Dendritic cell treated with granulocyte-macrophage colony-stimulating factor and Interleukin-4, amounts not matched to agents 40 ng/mL and 50 ng/mL, for 4 days (primary cell): ENCODE measurements around the gene SCAF4.
"Not testable (repeated sequence)": the region's sequence is repeated elsewhere in the genome, so short reads cannot be mapped to it uniquely, and the experiment has no call there.

ENCODE experiments used
- H3K27ac Mint-ChIP-seq: one replicate; pipeline ENCODE4 v1.8.0; 2022; ENCODE audit warnings: mild to moderate bottlenecking, mixed read lengths
- H3K27me3 Mint-ChIP-seq: one replicate; pipeline ENCODE4 v1.8.0; 2022; ENCODE audit warnings: mild to moderate bottlenecking, mixed read lengths
- H3K36me3 Mint-ChIP-seq: one replicate; pipeline ENCODE4 v1.8.0; 2022; ENCODE audit warnings: low read depth, mixed read lengths
- H3K4me1 Mint-ChIP-seq: one replicate; pipeline ENCODE4 v1.8.0; 2022; ENCODE audit warnings: low read depth, mixed read lengths
- H3K4me3 Mint-ChIP-seq: one replicate; pipeline ENCODE4 v1.8.0; 2022; ENCODE audit warnings: mild to moderate bottlenecking, moderate library complexity, mixed read lengths
- H3K9me3 Mint-ChIP-seq: one replicate; pipeline ENCODE4 v1.8.0; 2022; ENCODE audit warnings: mixed read lengths
- intact Hi-C: fragments of 100-400 bp; cut with micrococcal nuclease; formaldehyde crosslinking; loops from one replicate; pipeline ENCODE4 v1.15.0; 2022

SCAF4 gene

GRCh38 chr21:31731857-31732596 is at the start of gene SCAF4:
TSS of gene SCAF4 (minus strand) at chr21:31732118. CDS start at chr21:31731692, 426 bp downstream.
- Mint-ChIP-seq H3K36me3 (no peaks in the 10 kb centered on the region), H3K4me3 (peak within 1 kb of the TSS; percentile 80), H3K4me1 (no peaks in the 10 kb centered on the region), H3K27ac (no peak within 1 kb of the TSS), H3K9me3 (no peaks in the 10 kb centered on the region), H3K27me3 (no peaks in the 10 kb centered on the region)
- intact Hi-C loops, result loop anchor here (1.0 to 5.0 kb wide), 2 partner anchors 40 to 73 kb away; partner anchors contain the start of gene SOD1

- no peaks in the 10 kb centered on the region for H3K36me3 Mint-ChIP-seq
- H3K4me3 Mint-ChIP-seq, result no peak overlapping the region
- H3K27me3 Mint-ChIP-seq, result peaks cover 7% of the 10 kb centered on the region
- peaks cover 14% of the 10 kb centered on the region for H3K4me1 Mint-ChIP-seq
- no peak overlapping the region for H3K27ac Mint-ChIP-seq
- H3K9me3 Mint-ChIP-seq, result no peaks in the 10 kb centered on the region
- intact Hi-C loops, result no loop called here
Measured at GRCh38 chr21:31780944-31781343, 49.0 kb upstream of the SCAF4 start.

- no peaks in the 10 kb centered on the region for H3K9me3 Mint-ChIP-seq
- intact Hi-C loops, result no loop called here
- peaks cover 11% of the 10 kb centered on the region for H3K27me3 Mint-ChIP-seq
- no peak overlapping the region for H3K27ac Mint-ChIP-seq
- peaks cover 10% of the 10 kb centered on the region for H3K4me1 Mint-ChIP-seq
- no peaks in the 10 kb centered on the region for H3K36me3 Mint-ChIP-seq
- H3K4me3 Mint-ChIP-seq, result no peak overlapping the region
Measured at GRCh38 chr21:31778546-31778945, 46.6 kb upstream of the SCAF4 start.

- Mint-ChIP-seq H3K27ac (no peak overlapping the region), H3K36me3 (no peaks in the 10 kb centered on the region), H3K4me1 (peaks cover 17% of the 10 kb centered on the region), H3K4me3 (no peak overlapping the region), H3K27me3 (peaks cover 6% of the 10 kb centered on the region), H3K9me3 (no peaks in the 10 kb centered on the region)
- intact Hi-C loops, result no loop called here
Measured at GRCh38 chr21:31777857-31778256, 45.9 kb upstream of the SCAF4 start.

- intact Hi-C loops, result loop anchor here (5.0 kb wide), 1 partner anchor 42 kb away; the partner anchor contains the start of gene SCAF4
- Mint-ChIP-seq H3K4me1 (peaks cover 11% of the 10 kb centered on the region), H3K36me3 (no peaks in the 10 kb centered on the region), H3K4me3 (no peak overlapping the region), H3K27ac (no peak overlapping the region), H3K9me3 (no peaks in the 10 kb centered on the region), H3K27me3 (peaks cover 4% of the 10 kb centered on the region)
Measured at GRCh38 chr21:31774031-31774430, 42.1 kb upstream of the SCAF4 start.

- no peaks in the 10 kb centered on the region for H3K36me3 Mint-ChIP-seq
- intact Hi-C loops, result loop anchor here (5.0 kb wide), 1 partner anchor 41 kb away; the partner anchor contains the start of gene SCAF4
- H3K27ac Mint-ChIP-seq, result no peak overlapping the region
- peaks cover 4% of the 10 kb centered on the region for H3K27me3 Mint-ChIP-seq
- peaks cover 11% of the 10 kb centered on the region for H3K4me1 Mint-ChIP-seq
- H3K9me3 Mint-ChIP-seq, result no peaks in the 10 kb centered on the region
- peak overlapping the region; percentile 6 for H3K4me3 Mint-ChIP-seq
Measured at GRCh38 chr21:31772674-31773555, 41.0 kb upstream of the SCAF4 start.

- Mint-ChIP-seq H3K4me1 (peaks cover 11% of the 10 kb centered on the region), H3K4me3 (no peak overlapping the region), H3K36me3 (no peaks in the 10 kb centered on the region), H3K27ac (no peak overlapping the region), H3K9me3 (peaks cover 7% of the 10 kb centered on the region), H3K27me3 (peaks cover 4% of the 10 kb centered on the region)
- intact Hi-C loops, result loop anchor here (5.0 kb wide), 1 partner anchor 39 kb away; the partner anchor contains the start of gene SCAF4
Measured at GRCh38 chr21:31771685-31772084, 39.8 kb upstream of the SCAF4 start.

- no peak overlapping the region for H3K27ac Mint-ChIP-seq
Measured at GRCh38 chr21:31768710-31769109, 36.8 kb upstream of the SCAF4 start.

GRCh38 chr21:31766899-31767298 is 35.0 kb upstream of the SCAF4 start:
- intact Hi-C loops, result no loop called here
- Mint-ChIP-seq H3K9me3 (peaks cover 22% of the 10 kb centered on the region), H3K4me1 (no peaks in the 10 kb centered on the region), H3K36me3 (no peaks in the 10 kb centered on the region), H3K4me3 (no peak overlapping the region), H3K27me3 (no peaks in the 10 kb centered on the region), H3K27ac (no peak overlapping the region)

More at GRCh38 chr21:31768710-31769109, 36.8 kb upstream of the SCAF4 start:
- Mint-ChIP-seq H3K4me3 (no peak overlapping the region), H3K27me3 (no peaks in the 10 kb centered on the region), H3K36me3 (no peaks in the 10 kb centered on the region), H3K4me1 (peaks cover 11% of the 10 kb centered on the region), H3K9me3 (peaks cover 22% of the 10 kb centered on the region)
- intact Hi-C loops, result no loop called here

GRCh38 chr21:31765850-31766249 is 33.9 kb upstream of the SCAF4 start:
- intact Hi-C loops, H3K27me3 Mint-ChIP-seq, H3K27ac Mint-ChIP-seq: not testable (repeated sequence)

GRCh38 chr21:31760931-31761330 is 29.0 kb upstream of the SCAF4 start:
- Mint-ChIP-seq H3K4me3 (no peak overlapping the region), H3K27ac (no peak overlapping the region)
- intact Hi-C loops, result no loop called here

More at GRCh38 chr21:31765850-31766249, 33.9 kb upstream of the SCAF4 start:
- H3K4me1 Mint-ChIP-seq, H3K4me3 Mint-ChIP-seq, H3K36me3 Mint-ChIP-seq: not testable (repeated sequence)
- peaks cover 22% of the 10 kb centered on the region for H3K9me3 Mint-ChIP-seq

GRCh38 chr21:31756787-31757186 is 24.9 kb upstream of the SCAF4 start:
- H3K27me3 Mint-ChIP-seq, result peaks cover 3% of the 10 kb centered on the region
- no peak overlapping the region for H3K27ac Mint-ChIP-seq
- no peak overlapping the region for H3K4me3 Mint-ChIP-seq

More at GRCh38 chr21:31760931-31761330, 29.0 kb upstream of the SCAF4 start:
- Mint-ChIP-seq H3K4me1 (no peaks in the 10 kb centered on the region), H3K27me3 (peaks cover 3% of the 10 kb centered on the region), H3K9me3 (peaks cover 9% of the 10 kb centered on the region), H3K36me3 (no peaks in the 10 kb centered on the region)

GRCh38 chr21:31755027-31755426 is 23.1 kb upstream of the SCAF4 start:
- intact Hi-C loops, result no loop called here
- Mint-ChIP-seq H3K36me3 (no peaks in the 10 kb centered on the region), H3K27ac (no peak overlapping the region), H3K9me3 (no peaks in the 10 kb centered on the region), H3K27me3 (no peaks in the 10 kb centered on the region), H3K4me1 (peaks cover 9% of the 10 kb centered on the region), H3K4me3 (no peak overlapping the region)

More at GRCh38 chr21:31756787-31757186, 24.9 kb upstream of the SCAF4 start:
- H3K9me3 Mint-ChIP-seq, result no peaks in the 10 kb centered on the region
- peaks cover 9% of the 10 kb centered on the region for H3K4me1 Mint-ChIP-seq
- intact Hi-C loops, result no loop called here
- no peaks in the 10 kb centered on the region for H3K36me3 Mint-ChIP-seq

GRCh38 chr21:31754708-31754960 is 22.7 kb upstream of the SCAF4 start:
- Mint-ChIP-seq H3K9me3 (no peaks in the 10 kb centered on the region), H3K27me3 (no peaks in the 10 kb centered on the region), H3K36me3 (no peaks in the 10 kb centered on the region), H3K27ac (no peak overlapping the region), H3K4me1 (peaks cover 9% of the 10 kb centered on the region), H3K4me3 (no peak overlapping the region)
- intact Hi-C loops, result no loop called here
